Esophagus muscularis mucosa (tissue), 4 donors: Measurements from ENCODE around the gene OR2L2. TPM values are rescaled to one million over a fixed set of nuclear protein-coding genes. Genes with fewer than 3 reads are reported as not detected.

ENCODE experiments used
- DNase-seq: peaks from one replicate; pipeline ENCODE4 v3.0.0-alpha.2; 2017; ENCODE audit errors: extremely low spot score
- H3K27ac ChIP-seq, 4 donors: fragments of 200-600 bp; sonication (generic); replicated peaks in 1 of 4; 1 replicate in 3 of 4; 2 replicates in 1 of 4; pipeline ENCODE4 v1.5.1; 2016 to 2019; ENCODE audit warnings: mild to moderate bottlenecking in 1 of 4
- H3K27me3 ChIP-seq, 4 donors: fragments of 200-600 bp; sonication (generic); one replicate each; pipeline versions ENCODE4 v1.5.1 to v1.6.0; 2016 to 2019
- H3K36me3 ChIP-seq, 4 donors: fragments of 200-600 bp; sonication (generic); one replicate each; pipeline ENCODE4 v1.5.1; 2016 to 2019
- H3K4me1 ChIP-seq, 4 donors: fragments of 200-600 bp; sonication (generic); one replicate each; pipeline ENCODE4 v1.5.1; 2016 to 2019
- H3K4me3 ChIP-seq, 4 donors: fragments of 200-600 bp; sonication (generic); 1 replicate in 2 of 4; 2 replicates in 2 of 4; pipeline ENCODE4 v1.5.1; 2016 to 2019; ENCODE audit warnings: mild to moderate bottlenecking in 4 of 4, moderate library complexity in 1 of 4
- H3K9me3 ChIP-seq, 4 donors: fragments of 200-600 bp; sonication (generic); 1 replicate in 3 of 4; 2 replicates in 1 of 4; pipeline ENCODE4 v1.5.1; 2016 to 2019
- CTCF ChIP-seq, 3 experiments: fragments of 200-600 bp in 2 of 3; fragments of 450-650 bp in 1 of 3; sonication (generic) in 2 of 3; IDR thresholded peaks; one replicate each; pipeline ENCODE4 v1.5.1; 2017 to 2019; ENCODE audit warnings: antibody characterized with exemption in 3 of 3, mild to moderate bottlenecking in 2 of 3, moderate library complexity in 1 of 3
- EP300 ChIP-seq: sonication (generic); formaldehyde crosslinking; IDR thresholded peaks from one replicate; pipeline ENCODE4 v1.6.1; 2017; ENCODE audit warnings: antibody characterized with exemption
- POLR2A ChIP-seq: fragments of 450-650 bp; IDR thresholded peaks from one replicate; pipeline ENCODE4 v1.6.1; 2017; ENCODE audit warnings: antibody characterized with exemption, moderate library complexity, mild to moderate bottlenecking, low read depth
- POLR2AphosphoS5 ChIP-seq, 2 donors: sonication (generic); formaldehyde crosslinking; IDR thresholded peaks; one replicate each; pipeline ENCODE4 v1.6.1; 2017; ENCODE audit warnings: antibody characterized with exemption in 2 of 2
- WGBS: methylation state at CpG from one replicate; pipeline ENCODE4 v1.1.5; 2018; 5-methylcytosine and 5-hydroxymethylcytosine counted together
- intact Hi-C: fragments of 100-400 bp; cut with DNase I; formaldehyde crosslinking; loops from one replicate; pipeline ENCODE4 v1.15.1; 2023
- total RNA-seq, 4 donors: library from RNA; depleted of rRNA; stranded (reverse); fragments of >200 nt; gene quantifications; one replicate each; pipeline versions ENCODE4 v1.1.0 to v1.2.1, GENCODE V29; 2016

Gene OR2L2
- total RNA-seq, 4 donors from 2014 or later, result not detected

DNA sequence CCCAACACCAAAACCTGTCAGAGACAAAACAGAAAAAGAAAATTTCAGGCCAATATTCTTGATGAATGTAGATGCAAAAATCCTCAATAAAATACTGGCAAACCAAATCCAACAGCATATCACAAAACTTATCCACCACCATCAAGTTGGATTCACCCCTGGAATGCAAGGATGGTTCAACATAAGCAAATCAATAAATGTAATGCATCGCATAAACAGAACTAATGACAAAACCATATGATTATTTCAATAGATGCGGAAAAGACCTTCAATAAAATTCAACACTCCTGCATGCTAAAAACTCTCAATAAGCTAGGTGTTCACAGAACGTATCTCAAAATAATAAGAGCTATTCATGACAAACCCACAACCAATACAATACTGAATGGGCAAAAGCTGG, 20.2 kb upstream of the OR2L2 start:
- Histone ChIP-seq H3K9me3 (peaks cover 0 to 35% (median 14%) of the 10 kb centered on the region in 4 donors), H3K36me3 (no peaks in the 10 kb centered on the region), H3K4me3 (no peak overlapping the region), H3K27ac (no peak overlapping the region), H3K27me3 (no peaks in the 10 kb centered on the region), H3K4me1 (no peaks in the 10 kb centered on the region)
- TF ChIP-seq CTCF (IDR thresholded peaks at IDR 0.05), result no peak
- no peak for TF ChIP-seq EP300
- TF ChIP-seq POLR2AphosphoS5 (IDR thresholded peaks at IDR 0.05), result no peak
- no peak for TF ChIP-seq POLR2A
- no peak for DNase-seq
- WGBS, result 77% methylated on average over 3 of the region's 3 CpGs
- intact Hi-C loops, result no loop called here

- no peak for DNase-seq
- intact Hi-C loops, result no loop called here
- no peak within 1 kb of the TSS for H3K27ac ChIP-seq
- H3K27me3 ChIP-seq, result no peaks in the 10 kb centered on the region
- peaks cover 0 to 35% (median 14%) of the 10 kb centered on the region in 4 donors for H3K9me3 ChIP-seq
- 84% methylated on average over 2 of the region's 2 CpGs for WGBS
- H3K4me3 ChIP-seq, result no peak within 1 kb of the TSS
- no peak for TF ChIP-seq POLR2AphosphoS5 (IDR thresholded peaks at IDR 0.05)
- TF ChIP-seq POLR2A, result no peak
- TF ChIP-seq CTCF (IDR thresholded peaks at IDR 0.05), result no peak
- no peak for TF ChIP-seq EP300
- no peaks in the 10 kb centered on the region for H3K36me3 ChIP-seq
- H3K4me1 ChIP-seq, result no peaks in the 10 kb centered on the region
Measured at GRCh38 chr1:248013229-248013710, 16.6 kb upstream of the OR2L2 start, which contains the start of gene OR2L5. Gene OR2L5, plus strand, starts transcription at chr1:248013660. Its CDS starts 8,288 bp downstream, at chr1:248021948.

GRCh38 chr1:248015803-248016202, 14.1 kb upstream of the OR2L2 start:
- H3K4me3 ChIP-seq, result no peak overlapping the region
- WGBS, result 66% methylated on average over 1 of the region's 1 CpG
- no peaks in the 10 kb centered on the region for H3K27me3 ChIP-seq
- H3K36me3 ChIP-seq, result no peaks in the 10 kb centered on the region
- H3K9me3 ChIP-seq, result peaks cover 0 to 16% (median 4%) of the 10 kb centered on the region in 4 donors
- H3K27ac ChIP-seq, result no peak overlapping the region
- intact Hi-C loops, result no loop called here
- H3K4me1 ChIP-seq, result no peaks in the 10 kb centered on the region
- TF ChIP-seq EP300 (no peak), POLR2A (no peak), POLR2AphosphoS5 (IDR thresholded peaks at IDR 0.05) (no peak), CTCF (IDR thresholded peaks at IDR 0.05) (no peak)
- no peak for DNase-seq

DNA sequence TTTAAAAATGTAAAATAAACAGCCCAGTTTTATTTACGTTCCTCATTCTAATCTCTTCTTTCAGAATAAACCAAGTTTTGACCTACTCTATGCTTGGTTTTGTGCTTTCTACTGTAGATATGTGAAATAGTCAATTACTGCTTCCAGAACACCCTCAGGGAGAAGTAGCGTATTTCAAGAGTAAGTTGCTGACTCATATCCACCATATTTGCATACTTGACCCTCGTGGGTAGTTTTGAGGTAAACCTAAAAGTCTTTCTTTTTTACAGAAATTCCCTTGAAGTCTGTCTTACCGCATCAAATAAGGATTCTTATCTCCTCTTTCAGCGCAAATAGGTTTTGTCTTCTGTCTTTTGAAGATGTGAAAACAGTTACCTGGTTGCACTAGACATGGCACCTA, 15.3 kb downstream of the OR2L2 start:
- Histone ChIP-seq H3K4me1 (no peaks in the 10 kb centered on the region), H3K27ac (no peak overlapping the region), H3K27me3 (no peaks in the 10 kb centered on the region), H3K36me3 (no peaks in the 10 kb centered on the region), H3K4me3 (no peak overlapping the region), H3K9me3 (no peaks in the 10 kb centered on the region)
- 74% methylated on average over 5 of the region's 5 CpGs for WGBS
- intact Hi-C loops, result no loop called here
- no peak for TF ChIP-seq POLR2AphosphoS5 (IDR thresholded peaks at IDR 0.05)
- TF ChIP-seq POLR2A, result no peak
- no peak for TF ChIP-seq EP300
- TF ChIP-seq CTCF (IDR thresholded peaks at IDR 0.05), result no peak
- DNase-seq, result no peak

DNA sequence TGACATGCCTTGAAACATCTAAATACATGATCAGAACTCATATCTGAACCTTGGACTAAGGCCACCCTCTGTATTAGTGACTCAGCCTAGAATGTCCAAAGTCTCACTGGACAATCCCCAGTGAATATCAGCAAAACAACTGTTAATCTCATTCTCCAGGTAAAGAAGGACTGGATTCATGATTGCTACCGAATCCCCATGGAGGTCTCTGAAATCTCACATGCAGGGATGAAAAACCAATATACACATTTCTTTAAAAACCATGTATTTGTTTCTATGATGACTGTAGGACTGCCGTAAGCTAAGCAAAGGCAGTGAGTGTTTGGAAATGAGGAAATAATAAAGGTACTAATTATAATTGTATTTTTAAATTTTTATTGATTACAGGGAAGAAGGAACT, 16.7 kb downstream of the OR2L2 start, which contains the start of gene OR2L3:
Gene OR2L3, plus strand, starts transcription at position 301 of the 400 bp plus-strand sequence. CDS start 13,846 bp downstream, outside the sequence.
- intact Hi-C loops, result no loop called here
- WGBS, result 69% methylated on average over 2 of the region's 2 CpGs
- Histone ChIP-seq H3K9me3 (no peaks in the 10 kb centered on the region), H3K27me3 (no peaks in the 10 kb centered on the region), H3K4me3 (no peak within 1 kb of the TSS), H3K36me3 (no peaks in the 10 kb centered on the region), H3K27ac (no peak within 1 kb of the TSS), H3K4me1 (no peaks in the 10 kb centered on the region)
- TF ChIP-seq POLR2AphosphoS5 (IDR thresholded peaks at IDR 0.05), result no peak
- no peak for TF ChIP-seq POLR2A
- TF ChIP-seq CTCF (IDR thresholded peaks at IDR 0.05), result no peak
- no peak for TF ChIP-seq EP300
- DNase-seq, result no peak
